Body of pancreas (tissue), 4 donors: ENCODE data around the gene SLC13A3.

Experiments
- POLR2A ChIP-seq, 3 donors: fragments of 450-650 bp; IDR thresholded peaks; one replicate each; pipeline ENCODE4 v1.6.1; 2016; ENCODE audit warnings: antibody characterized with exemption in 3 of 3, mild to moderate bottlenecking in 2 of 3
- TF ChIP-seq, protein P1 (sequence below), 7 experiments: fragments of 450-650 bp in 4 of 7; fragments of 200-600 bp in 3 of 7; sonication (generic) in 3 of 7; IDR thresholded peaks; one replicate each; pipeline ENCODE4 v1.5.1; 2016 to 2019; ENCODE audit warnings: antibody characterized with exemption in 7 of 7

DNA sequence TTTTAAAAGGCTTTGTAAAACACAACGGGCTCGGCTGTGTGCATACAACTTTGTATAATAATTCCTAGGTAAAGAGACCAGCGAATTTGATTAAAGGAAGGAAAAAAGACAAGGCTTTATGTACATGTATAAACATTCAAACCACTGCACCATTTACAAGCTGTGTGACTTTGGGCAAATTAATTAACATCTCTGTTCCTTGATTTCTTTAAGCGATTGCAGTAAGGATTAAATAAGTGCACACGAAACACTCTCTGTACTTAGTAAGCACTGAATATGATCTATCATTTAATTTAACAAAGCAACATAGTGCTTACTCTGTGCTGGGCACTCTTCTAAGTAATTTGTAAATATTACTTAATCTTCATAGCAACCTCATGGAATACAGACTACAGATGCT is 81.3 kb downstream of the SLC13A3 start:
- TF ChIP-seq, protein P1, sequence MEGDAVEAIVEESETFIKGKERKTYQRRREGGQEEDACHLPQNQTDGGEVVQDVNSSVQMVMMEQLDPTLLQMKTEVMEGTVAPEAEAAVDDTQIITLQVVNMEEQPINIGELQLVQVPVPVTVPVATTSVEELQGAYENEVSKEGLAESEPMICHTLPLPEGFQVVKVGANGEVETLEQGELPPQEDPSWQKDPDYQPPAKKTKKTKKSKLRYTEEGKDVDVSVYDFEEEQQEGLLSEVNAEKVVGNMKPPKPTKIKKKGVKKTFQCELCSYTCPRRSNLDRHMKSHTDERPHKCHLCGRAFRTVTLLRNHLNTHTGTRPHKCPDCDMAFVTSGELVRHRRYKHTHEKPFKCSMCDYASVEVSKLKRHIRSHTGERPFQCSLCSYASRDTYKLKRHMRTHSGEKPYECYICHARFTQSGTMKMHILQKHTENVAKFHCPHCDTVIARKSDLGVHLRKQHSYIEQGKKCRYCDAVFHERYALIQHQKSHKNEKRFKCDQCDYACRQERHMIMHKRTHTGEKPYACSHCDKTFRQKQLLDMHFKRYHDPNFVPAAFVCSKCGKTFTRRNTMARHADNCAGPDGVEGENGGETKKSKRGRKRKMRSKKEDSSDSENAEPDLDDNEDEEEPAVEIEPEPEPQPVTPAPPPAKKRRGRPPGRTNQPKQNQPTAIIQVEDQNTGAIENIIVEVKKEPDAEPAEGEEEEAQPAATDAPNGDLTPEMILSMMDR (IDR thresholded peaks at IDR 0.05), result no peak
- TF ChIP-seq POLR2A (IDR thresholded peaks at IDR 0.05), result no peak
